ENCODE results near the gene NHLRC2. TPM values are rescaled to one million over a fixed set of nuclear protein-coding genes. Genes with fewer than 3 reads are reported as not detected.
A peak's percentile ranks its signal among the peaks of the same experiment; 100 is the strongest.

Gene NHLRC2
- total and polyA plus RNA-seq, 2 donors (not counting 3 experiments of a cell fraction or from before 2014, with no cell fraction given): 5.2 to 28.2 TPM

DNA sequence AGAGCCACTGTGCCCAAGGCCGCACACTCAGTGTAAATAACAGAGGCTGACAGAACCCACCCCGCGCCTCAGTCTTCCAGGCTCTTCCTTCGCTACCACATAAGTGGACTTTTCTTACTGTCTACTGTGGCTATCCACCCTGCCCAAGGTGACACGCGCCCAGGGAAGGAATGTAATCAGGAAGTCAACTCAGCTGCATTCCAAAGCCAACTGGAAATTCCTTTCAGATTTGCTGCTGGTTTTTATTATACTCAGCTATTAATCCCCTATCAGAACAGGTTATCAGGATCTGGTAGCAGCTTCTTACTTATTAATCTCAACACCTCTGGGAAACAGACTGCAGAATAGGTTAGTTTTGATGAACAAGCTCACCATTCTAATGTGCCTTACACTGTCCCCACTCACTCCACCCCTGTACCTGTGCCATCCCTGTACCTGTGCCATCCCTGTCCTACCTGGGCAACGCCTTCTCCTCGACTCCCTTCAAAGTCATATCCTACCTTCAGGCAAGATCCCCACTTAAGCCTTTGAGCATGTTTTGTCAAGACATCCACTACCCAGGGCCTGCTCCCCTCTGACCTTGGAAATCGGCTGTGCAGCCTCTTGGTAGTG is 90.7 kb downstream of the NHLRC2 start:
- FAIRE-seq: peak; percentile 79
- Histone ChIP-seq H3K27me3 (ENCODE audit: control insufficient read depth in 2 of 2, insufficient read depth in 2 of 2, low read length in 2 of 2) (no peaks in the 10 kb centered on the region), H3K79me2 (ENCODE audit: control insufficient read depth, insufficient read depth, low read length) (no peaks in the 10 kb centered on the region), H3K9me1 (replicated peaks; ENCODE audit: control insufficient read depth, extremely low read depth, insufficient read depth, low read length) (no peaks in the 10 kb centered on the region), H3K4me1 (ENCODE audit: control insufficient read depth, extremely low read depth, insufficient read depth, low read length) (peaks cover 11% of the 10 kb centered on the region), H3K27ac (ENCODE audit: insufficient read depth, low read depth, low read length) (peak overlapping the region; percentile 22), H3K4me2 (ENCODE audit: insufficient read depth, low read length) (peak overlapping the region; percentile 17), H3K9me3 (replicated peaks; ENCODE audit: control insufficient read depth, insufficient read depth, low read length) (no peaks in the 10 kb centered on the region), H2AFZ (ENCODE audit: low read depth, low read length) (peak overlapping the region; percentile 37), H4K20me1 (replicated peaks; ENCODE audit: control insufficient read depth, extremely low read depth, insufficient read depth, low read length) (no peaks in the 10 kb centered on the region), H3K4me3 (replicated peaks in 1 of 3; ENCODE audit: insufficient read depth in 1 of 3, low read depth in 1 of 3, low read length in 3 of 3) (no peak overlapping the region), H3K36me3 (ENCODE audit: control insufficient read depth in 2 of 2, extremely low read depth in 1 of 2, insufficient read depth in 2 of 2, low read length in 2 of 2) (no peaks in the 10 kb centered on the region), H3K9ac (replicated peaks; ENCODE audit: extremely low read depth, insufficient read depth, low read length) (no peak overlapping the region)
- ChIA-PET CTCF (interaction anchor here (1.0 to 1.1 kb wide), 6 partner anchors 9 to 266 kb away, joined by 3 to 4 read pairs (median 3); no protein-coding TSS in a partner anchor), POLR2A (no interaction called here)
- TF ChIP-seq POLR2AphosphoS5 (IDR thresholded peaks at IDR 0.05; ENCODE audit: insufficient read depth, low read depth, low read length) (peak; percentile 53), CTCF (IDR thresholded peaks at IDR 0.05; ENCODE audit: extremely low read depth in 1 of 2, insufficient read depth in 1 of 2, low read depth in 1 of 2, low read length in 2 of 2) (no peak), GATA2 (IDR thresholded peaks at IDR 0.05; ENCODE audit: insufficient read depth, insufficient read length, low read depth, low read length) (peak; percentile 62), POLR2A (IDR thresholded peaks at IDR 0.05; ENCODE audit: low read depth, low read length) (no peak)
- intact Hi-C loops (cut with micrococcal nuclease) (loop anchor here (2.0 to 5.0 kb wide), 3 partner anchors 28 to 97 kb away; partner anchors contain the start of gene ADRB1), dilution Hi-C loops (cut with MboI; ENCODE audit: extremely low pct_ligation_motif_present, low sequenced_read_pairs) (no loop called here)
- peak; percentile 46 for DNase-seq (ENCODE audit: low read depth, low spot score)
- BruUV-seq (replicated peaks): no TSS peak

DNA sequence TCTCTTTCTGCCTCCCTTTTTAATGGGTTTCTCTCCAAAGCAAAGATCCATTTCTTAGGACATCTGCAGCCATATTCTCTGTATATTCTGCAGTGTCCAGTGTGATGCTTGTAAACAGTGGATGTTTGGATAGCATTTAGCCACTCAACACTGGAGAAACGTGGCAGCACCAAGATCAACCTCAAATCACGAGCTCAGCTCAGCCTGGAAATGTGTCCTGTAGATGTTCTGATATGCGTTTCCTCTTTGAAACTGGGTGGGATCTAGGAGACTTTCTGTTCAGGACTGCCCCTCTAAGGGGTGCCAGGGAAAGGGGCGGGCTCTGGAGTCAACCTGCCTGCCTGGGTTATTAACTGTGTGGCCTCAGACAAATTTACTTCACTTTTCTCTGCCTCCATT is 91.2 kb downstream of the NHLRC2 start:
- H3K4me3 ChIP-seq (replicated peaks in 1 of 3; ENCODE audit: insufficient read depth in 1 of 3, low read depth in 1 of 3, low read length in 3 of 3): no peak overlapping the region
- dilution Hi-C loops (cut with MboI; ENCODE audit: extremely low pct_ligation_motif_present, low sequenced_read_pairs): no loop called here
- H3K4me2 ChIP-seq (ENCODE audit: insufficient read depth, low read length): no peak overlapping the region
- H3K9me3 ChIP-seq (replicated peaks; ENCODE audit: control insufficient read depth, insufficient read depth, low read length): no peaks in the 10 kb centered on the region
- no peak overlapping the region for H2AFZ ChIP-seq (ENCODE audit: low read depth, low read length)
- POLR2A ChIA-PET: no interaction called here
- BruUV-seq (replicated peaks): no TSS peak
- H3K27ac ChIP-seq (ENCODE audit: insufficient read depth, low read depth, low read length): no peak overlapping the region
- H3K36me3 ChIP-seq (ENCODE audit: control insufficient read depth in 2 of 2, extremely low read depth in 1 of 2, insufficient read depth in 2 of 2, low read length in 2 of 2): no peaks in the 10 kb centered on the region
- FAIRE-seq (no peak), DNase-seq (ENCODE audit: low read depth, low spot score) (no peak)
- no peaks in the 10 kb centered on the region for H4K20me1 ChIP-seq (replicated peaks; ENCODE audit: control insufficient read depth, extremely low read depth, insufficient read depth, low read length)
- H3K9ac ChIP-seq (replicated peaks; ENCODE audit: extremely low read depth, insufficient read depth, low read length): no peak overlapping the region
- CTCF ChIA-PET: interaction anchor here (1.0 to 1.1 kb wide), 5 partner anchors 11 to 267 kb away, joined by 3 to 4 read pairs (median 3); no protein-coding TSS in a partner anchor
- TF ChIP-seq JUN (IDR thresholded peaks at IDR 0.05; ENCODE audit: borderline replicate concordance, insufficient read depth, insufficient read length, low read depth): no peak
- TF ChIP-seq POLR2AphosphoS5 (IDR thresholded peaks at IDR 0.05; ENCODE audit: insufficient read depth, low read depth, low read length): no peak
- no peak for TF ChIP-seq EZH2 (IDR thresholded peaks at IDR 0.05; ENCODE audit: borderline replicate concordance, low read depth, low read length, severe bottlenecking)
- no peak for TF ChIP-seq GATA2 (IDR thresholded peaks at IDR 0.05; ENCODE audit: insufficient read depth, insufficient read length, low read depth, low read length)
- TF ChIP-seq CTCF (IDR thresholded peaks at IDR 0.05; ENCODE audit: extremely low read depth in 1 of 2, insufficient read depth in 1 of 2, low read depth in 1 of 2, low read length in 2 of 2): no peak
- TF ChIP-seq MAX (IDR thresholded peaks at IDR 0.05; ENCODE audit: insufficient read depth, insufficient read length): no peak
- no peak for TF ChIP-seq MYC (IDR thresholded peaks at IDR 0.05; ENCODE audit: low read depth, low read length)
- TF ChIP-seq POLR2A (IDR thresholded peaks at IDR 0.05; ENCODE audit: low read depth, low read length): no peak
- TF ChIP-seq FOS (IDR thresholded peaks at IDR 0.05; ENCODE audit: borderline replicate concordance, insufficient read depth, low read length): no peak
- H3K27me3 ChIP-seq (ENCODE audit: control insufficient read depth in 2 of 2, insufficient read depth in 2 of 2, low read length in 2 of 2): no peaks in the 10 kb centered on the region
- no peaks in the 10 kb centered on the region for H3K9me1 ChIP-seq (replicated peaks; ENCODE audit: control insufficient read depth, extremely low read depth, insufficient read depth, low read length)
- H3K79me2 ChIP-seq (ENCODE audit: control insufficient read depth, insufficient read depth, low read length): no peaks in the 10 kb centered on the region
- peaks cover 11% of the 10 kb centered on the region for H3K4me1 ChIP-seq (ENCODE audit: control insufficient read depth, extremely low read depth, insufficient read depth, low read length)
- intact Hi-C loops (cut with micrococcal nuclease): loop anchor here (2.0 to 5.0 kb wide), 3 partner anchors 29 to 97 kb away; partner anchors contain the start of gene ADRB1

Data from endothelial cell of umbilical vein (primary cell).